Occipital lobe (tissue), 2 donors: ENCODE data around the gene APBA1. TPM values are rescaled to one million over a fixed set of nuclear protein-coding genes. Genes with fewer than 3 reads are reported as not detected.

Source experiments
- DNase-seq: peaks from one replicate; lab custom pipeline; 2025; lab: John Stamatoyannopoulos, UW
- total RNA-seq: library from RNA; depleted of rRNA; stranded (reverse); fragments of >200 nt; gene quantifications from one replicate; pipeline ENCODE4 v1.2.3, GENCODE V29; 2014

The APBA1 gene
- total RNA-seq, 1 donor from 2014 or later: 29.0 TPM

GRCh38 chr9:69476016-69476415 is 196.2 kb downstream of the APBA1 start:
- DNase-seq: no peak

GRCh38 chr9:69474821-69475220 is 197.3 kb downstream of the APBA1 start:
- DNase-seq: no peak

GRCh38 chr9:69472101-69472620 is 200.0 kb downstream of the APBA1 start:
- no peak for DNase-seq

GRCh38 chr9:69471433-69471832 is 200.7 kb downstream of the APBA1 start:
- no peak for DNase-seq

GRCh38 chr9:69470186-69470977 is 201.8 kb downstream of the APBA1 start:
- DNase-seq: no peak

- DNase-seq: no peak
Observed at GRCh38 chr9:69469136-69469535, 203.0 kb downstream of the APBA1 start.

GRCh38 chr9:69468380-69468779 is 203.8 kb downstream of the APBA1 start:
- no peak for DNase-seq

- DNase-seq: no peak
Observed at GRCh38 chr9:69466151-69466550, 206.0 kb downstream of the APBA1 start.

- DNase-seq: no peak
Observed at GRCh38 chr9:69465473-69465872, 206.7 kb downstream of the APBA1 start.

GRCh38 chr9:69463497-69464068 is 208.6 kb downstream of the APBA1 start:
- DNase-seq: no peak

- no peak for DNase-seq
Observed at GRCh38 chr9:69462394-69462793, 209.8 kb downstream of the APBA1 start.

GRCh38 chr9:69461103-69461887 is 210.9 kb downstream of the APBA1 start:
- DNase-seq: no peak

- DNase-seq: no peak
Observed at GRCh38 chr9:69460012-69460411, 212.2 kb downstream of the APBA1 start.

- no peak for DNase-seq
Observed at GRCh38 chr9:69458176-69458575, 214.0 kb downstream of the APBA1 start.

GRCh38 chr9:69456201-69456600 is 216.0 kb downstream of the APBA1 start:
- DNase-seq: no peak

GRCh38 chr9:69455311-69455710 is 216.9 kb downstream of the APBA1 start:
- DNase-seq: no peak

- no peak for DNase-seq
Observed at GRCh38 chr9:69454321-69454720, 217.8 kb downstream of the APBA1 start.

GRCh38 chr9:69453746-69454145 is 218.4 kb downstream of the APBA1 start:
- DNase-seq: no peak

GRCh38 chr9:69452110-69452782 is 219.9 kb downstream of the APBA1 start:
- no peak for DNase-seq

GRCh38 chr9:69446496-69446895 is 225.7 kb downstream of the APBA1 start:
- DNase-seq: no peak

GRCh38 chr9:69445251-69445650 is 226.9 kb downstream of the APBA1 start:
- no peak for DNase-seq

- DNase-seq: no peak
Observed at GRCh38 chr9:69444791-69445190, 227.4 kb downstream of the APBA1 start.
